GM12891 (cell line): ENCODE measurements around the gene PDPK1.

Source experiments
- PAX5 ChIP-seq: IDR thresholded peaks from 2 replicates; pipeline ENCODE4 v1.6.1; 2011; ENCODE audit warnings: low read length, moderate library complexity, mild to moderate bottlenecking; ENCODE audit not compliant: insufficient read depth, severe bottlenecking
- POLR2A ChIP-seq: IDR thresholded peaks from 2 replicates; pipeline ENCODE4 v1.6.1; 2011; ENCODE audit warnings: low read depth, low read length, control low read depth
- POLR2AphosphoS5 ChIP-seq: IDR thresholded peaks from 2 replicates; pipeline ENCODE4 v1.6.1; 2011; ENCODE audit warnings: low read depth, low read length, control low read depth
- POU2F2 ChIP-seq: IDR thresholded peaks from 2 replicates; pipeline ENCODE4 v1.6.1; 2011; ENCODE audit warnings: low read depth, mild to moderate bottlenecking, control low read depth, low read length, moderate library complexity
- SPI1 ChIP-seq: IDR thresholded peaks from 2 replicates; pipeline ENCODE4 v1.6.1; 2011; ENCODE audit warnings: low read depth, low read length, control low read depth
- TAF1 ChIP-seq: IDR thresholded peaks from 2 replicates; pipeline ENCODE4 v1.6.1; 2011; ENCODE audit warnings: low read depth, low read length, control low read depth

DNA sequence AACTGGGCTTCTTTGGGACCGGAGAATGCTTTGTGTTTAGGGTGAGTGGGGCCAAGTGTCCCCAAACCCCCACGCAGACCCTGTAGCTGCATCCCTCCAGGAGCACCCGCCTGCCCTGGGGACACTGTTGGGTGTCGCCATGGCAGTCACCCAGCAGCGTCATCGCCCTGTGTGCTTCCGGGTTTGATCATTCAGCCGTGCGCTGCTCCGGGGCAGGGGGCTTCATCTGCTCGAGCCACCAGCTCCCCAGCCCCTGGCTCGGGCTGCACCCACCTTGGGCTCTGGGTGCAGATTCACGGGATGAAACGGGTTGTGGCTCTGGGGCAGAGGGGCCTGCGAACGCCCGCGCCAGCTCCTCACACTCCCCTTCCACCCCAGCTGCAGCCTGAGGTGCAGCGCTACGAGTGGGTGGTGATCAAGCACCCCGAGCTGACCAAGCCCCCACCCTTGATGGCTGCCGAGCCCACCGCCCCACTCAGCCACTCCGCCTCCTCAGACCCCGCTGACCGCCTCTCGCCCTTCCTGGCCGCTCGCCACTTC, 37.9 kb upstream of the PDPK1 start:
- TF ChIP-seq POLR2A (no peak), TAF1 (no peak), POLR2AphosphoS5 (no peak), POU2F2 (no peak), SPI1 (no peak), PAX5 (no peak)
